NB4 (cell line): ENCODE data around the gene MDM2.

Source experiments
- TF ChIP-seq, protein P1 (sequence below): IDR thresholded peaks from one replicate; pipeline ENCODE4 v1.5.1; 2012; ENCODE audit warnings: low read depth, low read length
- TF ChIP-seq, protein P2 (sequence below): IDR thresholded peaks from 2 replicates; pipeline ENCODE4 v1.6.1; 2011; ENCODE audit warnings: low read depth, low read length

DNA sequence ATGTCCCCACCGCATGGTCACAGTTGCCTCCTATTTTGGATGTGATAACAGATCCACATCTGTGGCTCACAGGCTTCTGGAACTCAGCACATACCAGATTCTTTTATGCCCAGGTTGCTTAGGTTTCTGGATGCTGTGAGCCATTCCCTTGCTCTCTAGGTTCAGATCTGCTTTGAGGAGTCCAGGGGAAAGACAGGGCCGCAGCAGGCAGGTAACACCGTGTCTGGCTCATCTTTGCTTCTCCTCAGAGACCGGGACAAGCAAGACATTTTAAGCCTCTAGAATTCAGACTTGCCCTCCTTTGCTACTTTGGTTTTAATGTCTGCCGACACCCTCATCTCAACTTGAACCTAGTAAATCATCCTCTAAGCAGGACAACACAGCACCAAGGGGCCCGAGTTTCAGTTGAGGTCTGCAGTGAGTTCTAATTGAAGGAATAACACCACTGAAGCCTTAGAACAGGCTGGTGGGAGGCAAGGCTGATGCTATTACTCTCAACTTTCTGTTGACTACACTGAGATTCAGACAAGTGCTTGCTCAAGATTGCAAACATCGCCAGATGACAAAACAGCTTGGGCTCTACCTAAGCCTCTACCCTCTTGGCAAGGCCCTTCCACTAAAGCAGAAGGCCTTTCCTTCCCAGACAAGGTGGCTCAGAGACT, 55.3 kb downstream of the MDM2 start:
- TF ChIP-seq, protein P1, sequence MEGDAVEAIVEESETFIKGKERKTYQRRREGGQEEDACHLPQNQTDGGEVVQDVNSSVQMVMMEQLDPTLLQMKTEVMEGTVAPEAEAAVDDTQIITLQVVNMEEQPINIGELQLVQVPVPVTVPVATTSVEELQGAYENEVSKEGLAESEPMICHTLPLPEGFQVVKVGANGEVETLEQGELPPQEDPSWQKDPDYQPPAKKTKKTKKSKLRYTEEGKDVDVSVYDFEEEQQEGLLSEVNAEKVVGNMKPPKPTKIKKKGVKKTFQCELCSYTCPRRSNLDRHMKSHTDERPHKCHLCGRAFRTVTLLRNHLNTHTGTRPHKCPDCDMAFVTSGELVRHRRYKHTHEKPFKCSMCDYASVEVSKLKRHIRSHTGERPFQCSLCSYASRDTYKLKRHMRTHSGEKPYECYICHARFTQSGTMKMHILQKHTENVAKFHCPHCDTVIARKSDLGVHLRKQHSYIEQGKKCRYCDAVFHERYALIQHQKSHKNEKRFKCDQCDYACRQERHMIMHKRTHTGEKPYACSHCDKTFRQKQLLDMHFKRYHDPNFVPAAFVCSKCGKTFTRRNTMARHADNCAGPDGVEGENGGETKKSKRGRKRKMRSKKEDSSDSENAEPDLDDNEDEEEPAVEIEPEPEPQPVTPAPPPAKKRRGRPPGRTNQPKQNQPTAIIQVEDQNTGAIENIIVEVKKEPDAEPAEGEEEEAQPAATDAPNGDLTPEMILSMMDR, result no peak
- TF ChIP-seq, protein P2, sequence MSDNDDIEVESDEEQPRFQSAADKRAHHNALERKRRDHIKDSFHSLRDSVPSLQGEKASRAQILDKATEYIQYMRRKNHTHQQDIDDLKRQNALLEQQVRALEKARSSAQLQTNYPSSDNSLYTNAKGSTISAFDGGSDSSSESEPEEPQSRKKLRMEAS, result no peak
